Thyroid gland (tissue), 4 donors: Measurements from ENCODE around the gene AAMP. TPM values are rescaled to one million over a fixed set of nuclear protein-coding genes. Genes with fewer than 3 reads are reported as not detected.
A peak's percentile ranks its signal among the peaks of the same experiment; 100 is the strongest.

Source experiments
- DNase-seq, 2 donors: peaks; one replicate each; pipeline ENCODE4 v3.0.0-alpha.2; 2019
- H3K27ac ChIP-seq, 3 donors: fragments of 200-600 bp; sonication (generic); 1 replicate in 2 of 3; 2 replicates in 1 of 3; pipeline ENCODE4 v1.5.1; 2016 to 2019; ENCODE audit warnings: mild to moderate bottlenecking in 1 of 3, moderate library complexity in 1 of 3
- H3K27me3 ChIP-seq: fragments of 200-600 bp; sonication (generic); one replicate; pipeline ENCODE4 v1.5.1; 2019
- H3K36me3 ChIP-seq, 2 donors: fragments of 200-600 bp; sonication (generic); one replicate each; pipeline ENCODE4 v1.5.1; 2016 to 2019
- H3K4me1 ChIP-seq, 2 donors: fragments of 200-600 bp; sonication (generic); one replicate each; pipeline ENCODE4 v1.5.1; 2017 to 2019
- H3K4me3 ChIP-seq, 3 donors: fragments of 200-600 bp; sonication (generic); replicated peaks in 1 of 3; 1 replicate in 2 of 3; 2 replicates in 1 of 3; pipeline ENCODE4 v1.5.1; 2016; ENCODE audit warnings: mild to moderate bottlenecking in 1 of 3
- H3K9me3 ChIP-seq: fragments of 200-600 bp; sonication (generic); one replicate; pipeline ENCODE4 v1.5.1; 2017
- POLR2A ChIP-seq, 2 donors: fragments of 450-650 bp; IDR thresholded peaks; one replicate each; pipeline ENCODE4 v1.6.1; 2017; ENCODE audit warnings: antibody characterized with exemption in 2 of 2, mild to moderate bottlenecking in 2 of 2, moderate library complexity in 1 of 2
- WGBS, 2 donors: methylation state at CpG; one replicate each; pipeline ENCODE4 v1.1.5; 2017; 5-methylcytosine and 5-hydroxymethylcytosine counted together
- intact Hi-C: fragments of 100-400 bp; cut with DNase I; formaldehyde crosslinking; loops from one replicate; pipeline ENCODE4 v1.15.1; 2023
- total RNA-seq, 4 donors: library from RNA; depleted of rRNA; stranded (reverse); fragments of >200 nt; gene quantifications; one replicate each; pipeline ENCODE4 v1.2.3, GENCODE V29; 2016
- TF ChIP-seq, protein P1 (sequence below), 6 experiments: fragments of 200-600 bp in 3 of 6; fragments of 450-650 bp in 3 of 6; sonication (generic) in 3 of 6; IDR thresholded peaks; one replicate each; pipeline ENCODE4 v1.5.1; 2016 to 2019; ENCODE audit warnings: antibody characterized with exemption in 6 of 6, mild to moderate bottlenecking in 2 of 6, inconsistent platforms in 1 of 6, moderate library complexity in 1 of 6

Gene AAMP
- total RNA-seq, 4 donors from 2014 or later: 86.9 to 175 (median 121) TPM

DNA sequence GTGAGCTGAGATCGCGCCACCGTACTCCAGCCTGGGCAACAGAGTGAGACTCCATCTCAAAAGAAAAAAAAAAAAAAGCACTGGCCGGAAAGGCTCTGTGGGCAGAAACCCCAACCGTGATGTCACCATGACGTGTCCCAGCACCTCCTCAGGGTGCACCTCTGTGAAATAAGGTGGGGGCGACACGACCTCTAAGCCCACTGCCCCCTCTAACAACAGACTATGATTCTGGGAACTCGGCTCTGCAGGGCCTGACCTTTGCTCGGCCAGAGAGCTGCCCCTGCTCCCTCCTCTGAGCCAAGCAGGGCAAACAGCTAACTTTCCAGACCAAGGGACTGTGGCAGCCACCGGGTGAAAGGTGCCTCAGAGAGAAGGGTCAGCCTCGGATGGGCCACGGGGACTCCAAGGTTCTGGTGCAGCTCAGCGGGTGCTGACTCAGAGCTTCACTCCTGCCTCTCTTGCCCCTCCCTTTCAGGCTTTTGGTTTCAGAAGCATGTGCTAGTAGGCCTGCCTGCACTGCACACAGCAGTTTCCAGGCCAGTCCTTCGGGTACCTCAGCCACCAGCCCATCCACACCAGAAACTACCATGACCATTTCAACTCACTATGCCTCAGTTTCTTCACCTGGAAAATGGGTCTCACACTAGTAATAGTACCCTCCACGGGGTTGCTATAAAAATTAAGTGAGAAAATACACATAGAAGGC is 14.3 kb upstream of the AAMP start:
- WGBS, 2 donors: 66 to 67% methylated on average over 16 of the region's 16 CpGs
- DNase-seq: peak; percentile 59 to 75
- Histone ChIP-seq H3K9me3 (no peaks in the 10 kb centered on the region), H3K27me3 (no peaks in the 10 kb centered on the region), H3K4me3 (no peak overlapping the region), H3K27ac (peak overlapping the region; percentile 94 to 97 (median 97)), H3K4me1 (peaks cover 99% of the 10 kb centered on the region in 2 donors), H3K36me3 (peaks cover 15 to 21% of the 10 kb centered on the region in 2 donors)
- intact Hi-C loops: no loop called here
- TF ChIP-seq POLR2A (IDR thresholded peaks at IDR 0.05): peak in 1 of 2 donors; percentile 23
- TF ChIP-seq, protein P1, sequence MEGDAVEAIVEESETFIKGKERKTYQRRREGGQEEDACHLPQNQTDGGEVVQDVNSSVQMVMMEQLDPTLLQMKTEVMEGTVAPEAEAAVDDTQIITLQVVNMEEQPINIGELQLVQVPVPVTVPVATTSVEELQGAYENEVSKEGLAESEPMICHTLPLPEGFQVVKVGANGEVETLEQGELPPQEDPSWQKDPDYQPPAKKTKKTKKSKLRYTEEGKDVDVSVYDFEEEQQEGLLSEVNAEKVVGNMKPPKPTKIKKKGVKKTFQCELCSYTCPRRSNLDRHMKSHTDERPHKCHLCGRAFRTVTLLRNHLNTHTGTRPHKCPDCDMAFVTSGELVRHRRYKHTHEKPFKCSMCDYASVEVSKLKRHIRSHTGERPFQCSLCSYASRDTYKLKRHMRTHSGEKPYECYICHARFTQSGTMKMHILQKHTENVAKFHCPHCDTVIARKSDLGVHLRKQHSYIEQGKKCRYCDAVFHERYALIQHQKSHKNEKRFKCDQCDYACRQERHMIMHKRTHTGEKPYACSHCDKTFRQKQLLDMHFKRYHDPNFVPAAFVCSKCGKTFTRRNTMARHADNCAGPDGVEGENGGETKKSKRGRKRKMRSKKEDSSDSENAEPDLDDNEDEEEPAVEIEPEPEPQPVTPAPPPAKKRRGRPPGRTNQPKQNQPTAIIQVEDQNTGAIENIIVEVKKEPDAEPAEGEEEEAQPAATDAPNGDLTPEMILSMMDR (IDR thresholded peaks at IDR 0.05): no peak

DNA sequence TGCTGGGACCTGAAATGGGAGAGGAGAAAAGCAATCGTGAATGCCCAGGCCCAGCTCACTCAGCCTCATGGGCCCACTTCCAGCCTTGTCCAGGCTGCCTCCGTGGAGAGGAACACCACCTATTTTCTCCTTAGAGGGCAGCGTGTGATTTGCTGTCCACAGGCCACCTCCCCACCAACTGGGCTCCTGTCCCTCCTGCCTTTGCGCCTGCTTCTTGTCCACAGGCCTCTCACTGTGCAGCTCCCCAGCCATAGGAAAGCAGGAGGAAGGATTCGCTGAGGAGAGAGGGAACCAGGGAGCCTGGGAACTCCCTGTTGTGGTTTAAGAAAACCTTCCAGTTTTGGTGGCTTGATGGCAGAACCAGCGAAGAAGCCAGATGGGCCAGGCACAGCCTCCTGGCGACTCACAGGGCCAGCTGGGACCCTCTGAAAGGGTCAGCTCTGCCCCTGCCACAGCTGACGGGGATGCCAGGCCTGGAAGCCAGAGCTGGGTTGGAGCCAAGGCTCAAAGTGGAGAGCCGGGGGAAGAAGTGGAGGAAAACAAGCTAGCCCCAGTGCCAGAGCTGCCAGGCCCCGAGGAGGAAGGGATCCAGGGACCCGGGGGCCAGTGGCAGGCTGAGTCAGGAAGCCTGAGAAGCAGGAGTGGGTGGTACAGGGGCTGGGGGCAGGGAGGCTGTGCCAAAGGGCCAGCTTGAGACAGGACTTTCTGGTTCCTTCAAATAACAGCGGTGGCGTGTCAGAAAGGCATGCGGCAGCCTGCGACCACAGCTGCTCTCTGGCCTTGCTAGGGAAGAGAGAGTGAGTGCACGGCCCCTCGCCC is 12.4 kb upstream of the AAMP start:
- DNase-seq: peak; percentile 92
- peak overlapping the region; percentile 94 to 97 (median 97) for H3K27ac ChIP-seq
- no peaks in the 10 kb centered on the region for H3K27me3 ChIP-seq
- H3K36me3 ChIP-seq: peaks cover 34 to 40% of the 10 kb centered on the region in 2 donors
- WGBS, 2 donors: 30 to 54% methylated on average over 12 to 17 of the region's 17 CpGs
- TF ChIP-seq, protein P1 (IDR thresholded peaks at IDR 0.05): no peak
- peak in 1 of 2 donors; percentile 34 for TF ChIP-seq POLR2A (IDR thresholded peaks at IDR 0.05)
- H3K4me3 ChIP-seq: no peak overlapping the region
- intact Hi-C loops: no loop called here
- no peaks in the 10 kb centered on the region for H3K9me3 ChIP-seq
- H3K4me1 ChIP-seq: peaks cover 86 to 89% of the 10 kb centered on the region in 2 donors

DNA sequence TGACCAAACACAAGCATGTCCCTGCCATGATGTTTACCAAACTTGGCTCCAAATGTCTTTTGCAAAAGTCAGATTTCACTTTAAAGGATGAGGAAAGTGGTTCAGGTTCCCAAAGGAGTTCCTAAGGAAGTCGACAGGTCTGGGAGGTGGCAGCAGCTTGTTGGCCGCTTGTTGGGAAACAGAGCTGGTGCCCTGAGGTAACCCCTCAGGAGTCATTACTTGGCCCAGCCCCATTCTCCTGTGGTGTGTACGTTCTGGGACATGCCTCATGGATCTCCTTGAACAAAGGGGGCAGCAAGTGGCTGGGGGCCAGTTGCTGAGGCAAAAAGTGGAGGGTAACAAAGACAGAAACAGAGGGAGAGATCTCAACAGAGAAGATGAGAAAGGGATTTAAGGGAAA is 11.5 kb upstream of the AAMP start:
- H3K27me3 ChIP-seq: no peaks in the 10 kb centered on the region
- TF ChIP-seq, protein P1 (IDR thresholded peaks at IDR 0.05): no peak
- TF ChIP-seq POLR2A (IDR thresholded peaks at IDR 0.05): peak in 1 of 2 donors; percentile 15
- peak; percentile 87 to 89 for DNase-seq
- H3K4me1 ChIP-seq: peaks cover 79 to 84% of the 10 kb centered on the region in 2 donors
- peak overlapping the region; percentile 94 to 97 (median 97) for H3K27ac ChIP-seq
- H3K9me3 ChIP-seq: no peaks in the 10 kb centered on the region
- H3K36me3 ChIP-seq: peaks cover 43 to 49% of the 10 kb centered on the region in 2 donors
- 16 to 28% methylated on average over 3 of the region's 3 CpGs for WGBS, 2 donors
- H3K4me3 ChIP-seq: no peak overlapping the region
- intact Hi-C loops: no loop called here

DNA sequence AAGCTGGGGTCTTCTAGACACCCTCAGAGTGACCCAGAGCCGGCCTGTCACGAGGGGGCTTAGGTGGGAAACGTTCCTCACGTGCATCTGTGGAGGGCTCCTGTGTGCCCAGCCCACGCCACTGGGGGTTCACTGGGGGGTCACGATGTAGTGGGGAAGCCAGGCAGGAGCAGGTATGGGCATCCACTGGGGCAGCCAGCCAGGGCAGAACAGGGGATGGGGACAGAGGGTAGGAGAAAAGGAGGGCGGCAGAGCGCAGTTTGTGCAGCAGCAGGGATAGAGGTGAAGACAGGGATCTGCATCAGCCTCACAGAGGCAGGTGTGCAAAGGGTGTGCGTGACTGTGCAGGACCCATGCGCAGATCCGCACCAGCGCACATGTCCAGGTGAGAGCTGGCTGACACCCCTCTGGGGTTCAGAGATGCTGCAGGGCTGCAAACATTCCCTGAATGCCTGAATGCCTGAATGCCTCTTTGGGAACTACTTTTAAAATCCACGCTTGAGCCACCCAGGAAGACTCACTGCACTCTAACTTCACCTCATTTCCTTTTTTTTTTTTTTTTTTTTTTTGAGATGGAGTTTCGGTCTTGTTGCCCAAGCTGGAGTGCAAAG is 10.4 kb upstream of the AAMP start:
- TF ChIP-seq, protein P1 (IDR thresholded peaks at IDR 0.05): no peak
- TF ChIP-seq POLR2A (IDR thresholded peaks at IDR 0.05): peak in 1 of 2 donors; percentile 19
- Histone ChIP-seq H3K27ac (peak overlapping the region; percentile 94 to 97 (median 97)), H3K36me3 (peaks cover 54 to 60% of the 10 kb centered on the region in 2 donors), H3K4me3 (no peak overlapping the region), H3K9me3 (no peaks in the 10 kb centered on the region), H3K4me1 (peaks cover 68 to 73% of the 10 kb centered on the region in 2 donors), H3K27me3 (no peaks in the 10 kb centered on the region)
- intact Hi-C loops: no loop called here
- DNase-seq: peak; percentile 83 to 90
- WGBS, 2 donors: 58 to 62% methylated on average over 14 of the region's 14 CpGs
